HG02943 (cell line): ENCODE measurements around the gene MYPN.
"Not testable (repeated sequence)": the region's sequence is repeated elsewhere in the genome, so short reads cannot be mapped to it uniquely, and the experiment has no call there.

Source experiments
- ATAC-seq: cut with Tn5 transposase; IDR thresholded peaks from one replicate; pipeline ENCODE4 v1.9.1; 2021; ENCODE audit warnings: mild to moderate bottlenecking, low read depth, moderate library complexity; ENCODE audit not compliant: unreplicated experiment

Gene MYPN

GRCh38 chr10:68163735-68164134, 54.4 kb downstream of the MYPN start:
- ATAC-seq: peak; percentile 98

- ATAC-seq: no peak
These were observed 56.4 kb downstream of the MYPN start for GRCh38 chr10:68165643-68166042.

- ATAC-seq: no peak
These were observed 57.7 kb downstream of the MYPN start for GRCh38 chr10:68166871-68167585.

- no peak for ATAC-seq
These were observed 58.4 kb downstream of the MYPN start for GRCh38 chr10:68167586-68168189.

GRCh38 chr10:68171539-68172080, 62.3 kb downstream of the MYPN start:
- no peak for ATAC-seq

GRCh38 chr10:68172324-68172723, 63.0 kb downstream of the MYPN start:
- no peak for ATAC-seq

- ATAC-seq: no peak
These were observed 66.7 kb downstream of the MYPN start for GRCh38 chr10:68175949-68176348.

GRCh38 chr10:68176797-68177196, 67.5 kb downstream of the MYPN start:
- no peak for ATAC-seq

- no peak for ATAC-seq
These were observed 69.3 kb downstream of the MYPN start for GRCh38 chr10:68178592-68178991.

GRCh38 chr10:68179016-68179415, 69.7 kb downstream of the MYPN start:
- ATAC-seq: no peak

GRCh38 chr10:68180490-68180889, 71.2 kb downstream of the MYPN start:
- no peak for ATAC-seq

- ATAC-seq: no peak
These were observed 75.3 kb downstream of the MYPN start for GRCh38 chr10:68184546-68184945.

GRCh38 chr10:68185085-68185484, 75.8 kb downstream of the MYPN start:
- no peak for ATAC-seq

GRCh38 chr10:68188835-68189234, 79.5 kb downstream of the MYPN start:
- ATAC-seq: no peak

GRCh38 chr10:68192113-68192512, 82.8 kb downstream of the MYPN start:
- ATAC-seq: no peak

GRCh38 chr10:68194290-68194689, 85.0 kb downstream of the MYPN start:
- ATAC-seq: no peak

GRCh38 chr10:68195776-68196175, 86.5 kb downstream of the MYPN start:
- not testable (repeated sequence) for ATAC-seq

GRCh38 chr10:68196701-68197100, 87.4 kb downstream of the MYPN start:
- no peak for ATAC-seq

GRCh38 chr10:68202960-68203353, 93.7 kb downstream of the MYPN start:
- ATAC-seq: no peak

GRCh38 chr10:68208424-68209042, 99.2 kb downstream of the MYPN start:
- no peak for ATAC-seq

GRCh38 chr10:68211669-68212068, 102.4 kb downstream of the MYPN start:
- ATAC-seq: no peak
